Activated CD4-positive, alpha-beta T cell treated with anti-CD3 and anti-CD28 coated beads, Interleukin-2, amount 50 U/mL, for 16 hours (primary cell): ENCODE results near the gene GJA1.

Source experiments
- DNase-seq: peaks from one replicate; pipeline ENCODE4 v3.0.0-alpha.2; 2020

GJA1 gene

GRCh38 chr6:121497970-121498375 is 62.5 kb downstream of the GJA1 start:
- no peak for DNase-seq

DNA sequence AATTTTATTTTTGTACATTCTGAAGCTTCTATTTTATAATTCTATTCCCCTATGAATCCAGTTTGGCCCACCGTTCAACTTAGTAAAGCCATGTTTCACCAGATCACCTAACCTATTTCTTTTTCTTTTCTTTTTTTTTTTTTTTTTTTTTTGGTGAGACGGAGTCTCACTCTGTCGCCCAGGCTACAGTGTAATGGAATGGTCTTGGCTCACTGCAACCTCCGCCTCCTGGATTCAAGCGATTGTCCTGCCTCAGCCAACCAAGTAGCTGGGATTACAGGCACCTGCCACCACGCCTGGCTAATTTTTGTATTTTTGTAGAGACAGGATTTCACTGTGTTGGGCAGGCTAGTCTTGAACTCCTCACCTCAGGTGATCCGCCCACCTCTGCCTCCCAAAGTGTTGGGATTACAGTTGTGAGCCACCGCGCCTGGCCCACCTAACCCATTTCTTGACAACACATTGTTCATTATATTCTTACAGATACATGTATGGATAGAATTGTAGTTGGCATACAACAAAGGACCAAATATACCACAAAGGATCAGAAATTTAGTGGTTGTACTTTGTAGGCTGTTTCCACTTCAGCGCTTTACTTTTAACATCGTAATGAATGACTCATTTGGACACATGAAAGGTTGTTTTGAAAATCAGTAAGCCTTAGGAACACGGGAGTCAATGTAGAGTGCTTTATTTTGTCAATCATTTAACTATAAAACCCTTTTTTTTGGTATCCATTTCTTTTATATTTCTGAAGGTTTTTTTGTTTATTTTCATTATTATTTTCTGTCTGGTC is 63.2 kb downstream of the GJA1 start:
- no peak for DNase-seq
